ENCODE results near the gene IMMT. TPM values are rescaled to one million over a fixed set of nuclear protein-coding genes. Genes with fewer than 3 reads are reported as not detected.

IMMT gene
- total RNA-seq, 6 experiments from 2014 or later = 83.0 to 93.4 (median 87.6) TPM

DNA sequence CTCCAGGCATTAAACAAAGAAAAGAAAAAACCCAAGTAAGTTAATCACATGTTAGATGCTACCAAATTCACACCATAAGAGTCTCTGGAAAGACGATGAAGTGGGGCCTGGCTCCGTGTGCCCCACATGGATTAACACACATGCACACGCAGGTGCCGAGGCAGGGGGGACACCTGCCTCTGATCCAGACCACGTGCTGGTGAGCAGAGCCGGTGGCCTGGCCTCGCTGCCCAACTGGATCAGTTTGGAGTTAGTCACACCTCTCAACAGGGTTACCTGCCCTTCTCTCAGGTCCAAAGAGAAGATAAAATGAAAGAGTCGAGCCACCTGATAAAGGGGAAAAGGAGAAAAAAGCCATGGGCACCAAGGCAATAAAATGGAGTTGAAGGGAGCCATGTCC, 44.5 kb upstream of the IMMT start:
- no peak overlapping the region for H3K27ac Mint-ChIP-seq
- H3K27me3 Mint-ChIP-seq (ENCODE audit: insufficient read depth) = peaks cover 44% of the 10 kb centered on the region
- H3K9me3 Mint-ChIP-seq = no peaks in the 10 kb centered on the region
- no peak overlapping the region for H3K4me3 Mint-ChIP-seq
- H3K36me3 Mint-ChIP-seq (ENCODE audit: low read depth) = no peaks in the 10 kb centered on the region
- no peak for TF ChIP-seq CTCF (IDR thresholded peaks at IDR 0.05)
- 0 out of 2 replicates have a peak, but pooled peaks cover 3% of the 10 kb centered on the region for H3K4me1 Mint-ChIP-seq (ENCODE audit: low read depth)
- DNase-seq = no peak

DNA sequence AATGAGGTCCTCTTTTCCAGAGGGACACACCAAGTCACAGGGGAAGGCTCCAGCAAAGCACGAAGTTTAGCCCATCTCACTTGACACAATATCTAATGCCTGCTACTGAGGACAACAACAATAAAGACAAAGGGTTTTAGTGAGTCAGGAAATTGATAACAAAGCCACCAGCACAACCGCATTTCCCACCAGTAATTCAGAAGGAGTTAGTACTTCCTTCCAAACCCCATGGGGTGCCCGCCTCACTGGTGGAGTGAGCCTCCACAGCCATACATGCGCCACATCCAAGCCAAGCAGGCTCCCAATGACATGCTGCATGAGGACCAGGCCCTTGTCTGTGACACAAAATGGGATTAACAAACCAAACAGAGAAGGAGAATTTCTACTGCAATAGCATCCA, 44.1 kb upstream of the IMMT start:
- no peaks in the 10 kb centered on the region for H3K36me3 Mint-ChIP-seq (ENCODE audit: low read depth)
- no peaks in the 10 kb centered on the region for H3K9me3 Mint-ChIP-seq
- H3K27me3 Mint-ChIP-seq (ENCODE audit: insufficient read depth) = peaks cover 43% of the 10 kb centered on the region
- no peak overlapping the region for H3K27ac Mint-ChIP-seq
- no peak for TF ChIP-seq CTCF (IDR thresholded peaks at IDR 0.05)
- 0 out of 2 replicates have a peak, but pooled peaks cover 4% of the 10 kb centered on the region for H3K4me1 Mint-ChIP-seq (ENCODE audit: low read depth)
- DNase-seq = no peak
- no peak overlapping the region for H3K4me3 Mint-ChIP-seq

- Mint-ChIP-seq H3K9me3 (no peaks in the 10 kb centered on the region), H3K36me3 (ENCODE audit: low read depth) (no peaks in the 10 kb centered on the region), H3K27ac (no peak overlapping the region), H3K4me1 (ENCODE audit: low read depth) (peaks cover 4% of the 10 kb centered on the region; the same call in 1 of the 2 replicates), H3K4me3 (no peak overlapping the region), H3K27me3 (ENCODE audit: insufficient read depth) (peaks cover 44% of the 10 kb centered on the region)
- no peak for TF ChIP-seq CTCF (IDR thresholded peaks at IDR 0.05)
- no peak for DNase-seq
Observed at GRCh38 chr2:86238354-86238753, 43.1 kb upstream of the IMMT start.

DNA sequence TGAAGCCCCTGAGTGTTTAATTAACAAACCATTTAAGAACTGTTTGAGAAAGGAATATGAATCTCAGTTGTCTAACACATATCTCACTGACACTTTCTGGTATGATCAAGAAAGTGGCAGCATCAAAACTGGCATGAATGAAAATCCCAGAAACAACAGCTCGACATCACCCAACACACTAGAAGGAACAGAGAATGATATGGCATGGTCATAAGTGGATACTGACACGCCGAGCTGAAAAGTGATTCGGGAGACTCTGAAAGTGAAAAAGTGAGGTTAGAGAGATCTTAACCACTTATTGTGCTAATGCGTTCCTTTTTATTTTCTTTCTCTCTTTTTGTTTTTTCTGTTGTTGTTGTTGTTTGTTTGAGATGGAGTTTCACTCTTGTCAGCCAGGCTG, 41.9 kb upstream of the IMMT start:
- Mint-ChIP-seq H3K27me3 (ENCODE audit: insufficient read depth) (peaks cover 39% of the 10 kb centered on the region), H3K36me3 (ENCODE audit: low read depth) (no peaks in the 10 kb centered on the region), H3K9me3 (no peaks in the 10 kb centered on the region), H3K4me3 (no peak overlapping the region), H3K4me1 (ENCODE audit: low read depth) (peaks cover 4% of the 10 kb centered on the region; the same call in 1 of the 2 replicates), H3K27ac (no peak overlapping the region)
- no peak for DNase-seq
- TF ChIP-seq CTCF (IDR thresholded peaks at IDR 0.05) = no peak

- no peak overlapping the region for H3K4me3 Mint-ChIP-seq
- H3K9me3 Mint-ChIP-seq = no peaks in the 10 kb centered on the region
- H3K27ac Mint-ChIP-seq = no peak overlapping the region
- no peaks in the 10 kb centered on the region for H3K36me3 Mint-ChIP-seq (ENCODE audit: low read depth)
- DNase-seq = no peak
- TF ChIP-seq CTCF (IDR thresholded peaks at IDR 0.05) = no peak
- H3K4me1 Mint-ChIP-seq (ENCODE audit: low read depth) = peaks cover 4% of the 10 kb centered on the region; the same call in 1 of the 2 replicates
- peaks cover 31% of the 10 kb centered on the region for H3K27me3 Mint-ChIP-seq (ENCODE audit: insufficient read depth)
Observed at GRCh38 chr2:86235196-86235980, 40.1 kb upstream of the IMMT start.

Data from HFFc6 (cell line).